Daoy (cell line): ENCODE results near the gene NACAD. TPM values are rescaled to one million over a fixed set of nuclear protein-coding genes. Genes with fewer than 3 reads are reported as not detected.
"Not testable (repeated sequence)": the region's sequence is repeated elsewhere in the genome, so short reads cannot be mapped to it uniquely, and the experiment has no call there.

Experiments
- DNase-seq: peaks from one replicate; pipeline ENCODE4 v3.0.0-alpha.2; 2015; ENCODE audit warnings: low read depth
- total RNA-seq: library from RNA; depleted of rRNA; stranded (reverse); fragments of >200 nt; shearing (Covaris generic); gene quantifications from 2 replicates; pipeline ENCODE4 v1.2.3, GENCODE V29; 2014

NACAD gene
- total RNA-seq, 1 experiment from 2014 or later: 1.6 TPM

DNA sequence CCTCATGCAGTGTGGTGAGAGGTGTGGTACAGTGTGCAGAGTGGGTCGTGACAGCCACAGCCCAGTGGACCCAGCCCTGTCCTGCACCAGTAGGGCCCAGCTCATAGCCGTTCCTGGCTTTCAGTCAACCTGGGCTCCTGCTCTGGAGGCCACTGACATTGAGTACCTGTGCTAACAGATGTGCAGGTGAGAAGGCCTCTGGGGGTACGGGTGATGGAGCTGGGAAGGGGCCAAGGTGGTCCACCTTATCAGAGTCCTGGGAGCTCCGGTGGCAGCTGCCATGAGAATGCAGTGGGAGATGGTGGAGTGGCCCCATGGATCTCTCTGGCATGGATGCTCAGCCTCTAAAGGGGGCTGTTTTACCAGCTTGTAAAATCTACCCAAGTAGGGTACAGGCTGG lies 28.8 kb upstream of the NACAD start:
- DNase-seq: no peak

DNA sequence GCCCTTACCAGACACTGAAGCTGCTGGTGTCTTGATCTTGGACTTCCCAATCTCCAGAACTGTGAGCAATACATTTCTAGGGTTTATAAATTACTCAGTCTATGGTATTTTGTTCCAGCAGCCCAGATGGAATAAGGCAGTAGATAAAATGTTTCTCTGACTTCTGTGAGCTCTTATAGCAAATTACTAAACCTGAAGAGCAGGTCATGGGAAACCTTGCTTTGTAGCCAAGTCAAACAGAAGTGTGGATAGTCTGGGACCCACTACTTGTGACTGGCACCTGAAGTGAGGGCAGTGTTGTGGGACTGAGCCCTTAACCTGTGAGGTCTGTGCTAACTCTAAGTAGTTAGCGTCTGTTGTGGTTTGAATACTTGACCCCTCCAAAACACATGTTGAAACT lies 27.3 kb upstream of the NACAD start:
- DNase-seq: no peak

DNA sequence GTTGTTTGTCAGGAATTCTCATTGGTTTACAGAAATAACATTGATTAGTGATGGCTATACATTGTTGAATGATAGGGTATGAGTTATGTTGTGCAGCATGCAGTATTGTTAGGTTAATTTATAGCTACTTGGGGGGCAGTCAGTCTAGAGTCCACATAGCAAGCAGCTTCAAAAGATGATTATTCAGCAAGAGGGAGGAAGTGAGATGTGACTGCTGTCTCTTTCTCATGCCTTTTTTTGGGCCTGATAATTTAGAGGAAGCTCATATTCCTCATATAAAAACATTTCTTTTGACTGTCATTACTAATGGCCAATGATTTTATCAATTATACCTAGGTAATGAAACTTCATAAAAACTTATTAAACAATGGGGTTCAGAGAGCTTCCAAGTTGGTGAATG lies 26.2 kb upstream of the NACAD start:
- no peak for DNase-seq

DNA sequence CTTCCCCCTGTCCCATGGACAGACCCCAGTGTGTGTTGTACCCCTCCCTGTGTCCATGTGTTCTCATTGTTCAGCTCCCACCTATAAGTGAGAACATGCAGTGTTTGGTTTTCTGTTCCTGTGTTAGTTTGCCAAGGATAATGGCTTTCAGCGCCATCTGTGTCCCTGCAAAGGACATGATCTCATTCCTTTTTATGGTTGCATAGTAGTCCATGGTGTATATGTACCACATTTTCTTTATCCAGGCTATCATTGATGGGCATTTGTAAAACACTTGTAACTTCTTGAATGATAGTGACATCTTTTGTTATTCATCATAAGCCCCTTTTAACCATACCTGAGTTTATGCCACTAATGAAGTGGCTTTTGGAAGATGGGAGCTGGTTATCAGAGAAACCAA lies 25.5 kb upstream of the NACAD start:
- DNase-seq: not testable (repeated sequence)

DNA sequence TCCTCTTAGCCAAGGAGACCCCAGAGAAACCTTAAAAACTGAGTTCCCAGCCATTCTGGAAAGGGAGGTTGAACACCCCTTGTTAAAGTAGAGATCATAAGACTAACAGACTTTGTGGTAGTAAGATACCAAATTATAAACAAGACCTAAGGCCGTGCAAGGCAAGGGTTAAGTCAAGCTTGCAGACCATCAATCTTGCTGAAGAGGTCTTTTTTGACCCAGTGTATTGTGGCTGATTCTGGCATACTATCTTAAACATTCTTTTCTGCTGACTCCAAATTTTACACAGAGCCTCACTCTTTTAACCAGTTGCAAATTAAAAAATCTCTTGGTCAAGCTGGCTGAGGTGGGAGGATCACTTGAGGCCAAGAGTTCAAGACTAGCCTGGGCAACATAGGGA lies 23.9 kb upstream of the NACAD start:
- DNase-seq: no peak

DNA sequence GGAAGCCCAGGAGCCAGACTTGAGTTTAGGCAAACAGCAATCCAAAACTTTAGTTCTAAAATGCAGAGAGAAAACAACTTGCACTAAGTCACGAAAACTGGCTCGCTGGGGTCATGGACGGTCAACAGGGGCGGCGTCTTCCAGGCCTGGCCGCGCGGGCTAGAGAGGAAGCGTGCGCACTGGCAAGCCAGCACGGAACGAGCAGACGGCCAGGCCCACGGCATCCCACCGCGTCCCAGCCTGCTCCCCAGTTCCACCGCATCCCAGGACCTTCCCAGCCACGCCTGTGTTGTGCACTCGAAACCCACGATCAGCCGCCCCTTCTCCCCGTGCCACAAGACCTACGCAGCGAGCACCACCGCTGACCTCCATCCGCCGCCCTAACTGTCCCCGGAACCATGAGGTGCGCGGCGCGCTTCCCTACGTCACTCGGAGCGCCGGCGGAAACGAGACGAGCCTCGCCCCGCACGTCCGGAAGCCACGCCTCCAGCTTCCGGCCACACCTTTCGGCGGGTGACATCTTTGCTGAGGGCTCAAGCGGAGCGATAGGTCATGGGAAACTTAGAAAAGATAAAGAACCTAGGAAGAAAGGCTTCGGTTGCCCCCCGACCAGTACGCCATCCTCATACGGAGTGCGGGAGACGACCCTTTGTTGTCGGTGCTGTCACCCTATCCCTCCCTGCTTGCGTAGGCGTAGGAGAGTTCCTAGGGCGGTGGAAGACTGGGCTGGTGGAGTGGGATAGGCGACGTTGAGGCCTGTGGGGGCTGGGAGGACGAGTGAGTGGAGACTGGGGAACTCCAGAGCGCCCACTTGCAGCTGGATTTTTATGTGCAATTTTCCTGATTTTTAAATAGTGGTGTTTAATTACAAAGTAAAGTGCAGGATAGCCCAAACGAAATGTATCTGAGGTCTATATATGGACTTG lies 22.8 kb upstream of the NACAD start, which contains the start of gene TBRG4:
Gene TBRG4, minus strand, starts transcription at position 400 of the 926 bp plus-strand sequence. CDS start 2,460 bp downstream, outside the sequence.
- DNase-seq: peak; percentile 100

DNA sequence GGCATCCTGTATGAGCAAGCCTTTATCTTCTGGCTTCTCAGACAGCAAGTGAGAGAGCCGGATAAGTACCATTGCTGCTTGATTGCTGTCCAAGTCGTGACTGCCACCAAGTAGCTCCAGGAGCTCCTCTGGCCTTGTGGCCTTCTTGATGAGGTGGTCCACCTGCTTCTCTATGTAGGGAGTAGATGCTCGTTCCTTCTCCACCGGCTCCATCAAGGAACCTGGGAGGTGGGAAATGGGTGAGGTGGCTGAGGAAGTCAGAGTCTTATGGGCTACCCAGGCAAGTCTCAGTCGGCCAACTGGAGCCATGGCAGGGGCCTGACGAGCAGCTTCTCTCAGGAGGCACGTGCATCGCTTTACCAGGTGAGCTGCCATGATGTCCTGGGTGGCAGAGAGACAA lies 20.1 kb upstream of the NACAD start:
- DNase-seq: no peak

DNA sequence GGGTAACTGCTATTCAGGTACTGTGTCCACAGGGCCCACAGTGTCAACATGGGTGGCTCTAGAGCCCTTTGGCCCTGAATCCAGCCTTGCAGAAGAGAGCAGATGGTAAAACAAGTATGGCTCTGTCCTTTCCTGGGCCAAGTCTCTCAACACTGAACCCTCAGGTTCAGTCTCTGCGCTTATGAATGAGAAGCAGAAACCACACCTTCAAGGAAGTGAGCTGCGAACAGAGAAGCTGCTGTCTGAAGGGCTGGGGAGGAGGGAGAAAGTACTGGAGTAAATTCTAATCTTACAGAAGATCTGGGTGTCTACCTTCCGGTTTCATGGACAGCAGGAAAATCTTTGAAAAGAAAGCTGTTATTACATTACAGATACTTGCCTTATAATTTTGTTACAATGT lies 18.6 kb upstream of the NACAD start:
- no peak for DNase-seq

DNA sequence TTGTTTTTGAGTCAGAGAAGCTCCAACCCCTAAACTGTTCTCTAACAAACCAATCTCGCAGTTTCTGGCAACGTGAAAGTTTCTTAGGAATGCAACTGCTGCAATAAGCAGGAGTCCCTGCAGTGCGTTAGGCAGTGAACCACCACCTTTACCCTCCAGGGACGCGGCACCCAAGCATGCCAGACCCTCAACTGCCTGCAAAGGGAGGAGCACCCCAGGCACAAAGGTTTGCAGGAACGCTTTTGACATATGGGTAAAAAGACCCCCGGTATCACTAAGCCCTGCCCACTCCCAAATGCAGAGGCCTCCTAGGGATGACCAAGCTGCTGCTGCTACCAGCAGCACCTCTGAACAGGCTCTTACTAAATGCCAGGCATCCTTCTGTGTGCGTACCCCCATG lies 18.1 kb upstream of the NACAD start:
- no peak for DNase-seq

DNA sequence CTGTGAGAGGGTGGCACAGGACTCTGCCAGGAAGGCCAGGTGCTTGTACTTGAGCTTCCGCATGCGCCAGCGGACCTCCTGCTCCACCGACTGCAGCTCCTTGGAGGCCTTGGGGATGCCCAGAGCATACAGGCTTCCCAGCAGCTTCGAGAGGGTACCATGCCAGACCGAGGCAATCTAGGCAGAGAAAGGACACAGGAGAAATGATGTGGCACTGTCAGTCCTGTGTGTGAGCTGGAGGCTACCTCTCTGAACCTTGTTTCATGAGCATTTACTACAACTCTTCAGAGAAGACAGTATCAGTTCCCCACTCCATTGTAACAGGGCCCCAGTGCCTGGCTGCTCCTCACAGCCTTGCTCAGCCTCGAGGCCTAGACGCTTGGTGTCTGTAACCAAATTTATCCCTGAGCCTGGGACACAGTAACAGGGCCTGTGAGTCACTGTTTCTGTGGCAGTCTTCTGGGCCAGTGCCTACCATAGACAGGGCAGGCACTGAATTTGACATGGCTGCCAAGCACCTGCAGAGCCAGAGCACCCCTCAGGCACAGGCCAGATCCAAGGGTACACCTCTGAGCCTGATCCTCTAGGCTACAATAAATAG lies 16.9 kb upstream of the NACAD start:
- no peak for DNase-seq

DNA sequence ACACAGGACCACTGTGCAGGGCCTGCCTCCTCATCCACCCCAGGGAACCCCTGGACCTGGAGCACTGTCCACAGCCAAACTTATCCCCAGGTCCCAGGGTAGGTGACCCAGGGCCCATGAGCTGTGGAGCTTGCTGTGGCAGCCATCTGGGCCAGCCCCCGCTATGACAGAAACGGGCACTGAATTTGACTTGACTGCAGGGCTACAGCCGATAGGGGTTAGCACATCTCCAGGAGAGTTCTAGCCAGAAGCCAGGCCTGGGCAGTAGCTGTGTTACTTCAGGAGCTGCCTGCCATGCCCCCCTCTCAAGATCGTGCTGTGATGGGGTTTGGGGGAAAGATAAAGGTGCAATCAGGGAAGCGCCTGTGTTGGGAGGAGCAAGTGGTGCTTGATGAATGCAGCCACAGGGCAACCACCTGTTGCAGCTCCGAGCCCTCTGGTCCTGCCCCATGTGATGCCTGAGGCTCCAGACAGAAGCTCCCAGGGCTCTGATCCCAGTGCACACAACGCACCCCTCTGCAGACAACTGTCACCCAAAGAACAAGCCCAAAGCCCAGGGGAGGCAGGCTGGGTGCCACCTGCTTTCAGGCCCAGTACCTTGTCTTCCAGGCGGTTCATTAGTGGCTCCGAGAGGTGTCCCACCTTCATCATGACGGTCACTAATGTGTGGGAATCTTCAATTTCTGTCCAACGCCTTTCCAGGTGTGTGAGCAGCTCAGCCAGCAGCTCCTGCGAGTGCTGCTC lies 16.2 kb upstream of the NACAD start:
- no peak for DNase-seq

DNA sequence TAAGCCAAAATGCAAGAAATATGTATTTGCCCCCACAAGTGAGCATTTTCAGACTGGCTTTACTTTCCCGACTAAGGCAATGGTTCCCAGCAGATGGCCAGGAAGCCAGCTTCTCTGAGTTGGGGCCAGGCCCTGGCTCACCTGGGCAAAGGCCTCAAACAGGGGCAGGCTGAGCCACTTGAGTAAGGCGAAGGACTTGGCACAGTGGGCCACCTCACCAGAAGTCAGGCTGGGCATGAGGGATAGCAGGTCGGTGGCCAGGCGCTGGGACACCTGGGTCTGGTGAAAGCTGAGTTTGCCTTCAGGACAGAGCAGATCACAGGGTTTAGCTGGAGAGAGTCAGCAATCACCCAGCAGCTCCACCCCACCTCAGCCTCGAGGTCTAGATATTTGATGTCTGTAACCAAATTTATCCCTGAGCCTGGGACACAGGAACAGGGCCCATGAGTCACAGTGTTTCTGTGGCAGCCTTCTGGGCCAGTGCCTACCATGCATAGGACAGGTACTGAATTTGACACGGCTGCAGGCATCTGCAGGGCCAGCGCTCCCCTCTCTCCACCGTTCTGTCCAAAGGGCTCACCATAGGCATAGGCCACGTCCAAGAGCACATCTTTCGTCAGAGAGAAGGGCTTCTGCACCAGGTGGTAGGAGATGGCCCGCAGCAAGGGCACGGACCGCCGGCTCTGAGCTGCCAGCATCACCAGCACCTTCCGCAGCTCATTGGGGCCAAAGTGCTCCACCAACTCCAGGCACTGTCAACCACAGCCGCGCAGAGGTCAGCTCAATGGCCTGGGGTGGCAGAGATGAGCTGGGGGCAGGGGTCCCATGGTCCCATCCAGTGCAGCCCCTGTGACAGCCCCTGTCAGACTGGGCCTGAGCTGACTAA lies 15.4 kb upstream of the NACAD start:
- no peak for DNase-seq

DNA sequence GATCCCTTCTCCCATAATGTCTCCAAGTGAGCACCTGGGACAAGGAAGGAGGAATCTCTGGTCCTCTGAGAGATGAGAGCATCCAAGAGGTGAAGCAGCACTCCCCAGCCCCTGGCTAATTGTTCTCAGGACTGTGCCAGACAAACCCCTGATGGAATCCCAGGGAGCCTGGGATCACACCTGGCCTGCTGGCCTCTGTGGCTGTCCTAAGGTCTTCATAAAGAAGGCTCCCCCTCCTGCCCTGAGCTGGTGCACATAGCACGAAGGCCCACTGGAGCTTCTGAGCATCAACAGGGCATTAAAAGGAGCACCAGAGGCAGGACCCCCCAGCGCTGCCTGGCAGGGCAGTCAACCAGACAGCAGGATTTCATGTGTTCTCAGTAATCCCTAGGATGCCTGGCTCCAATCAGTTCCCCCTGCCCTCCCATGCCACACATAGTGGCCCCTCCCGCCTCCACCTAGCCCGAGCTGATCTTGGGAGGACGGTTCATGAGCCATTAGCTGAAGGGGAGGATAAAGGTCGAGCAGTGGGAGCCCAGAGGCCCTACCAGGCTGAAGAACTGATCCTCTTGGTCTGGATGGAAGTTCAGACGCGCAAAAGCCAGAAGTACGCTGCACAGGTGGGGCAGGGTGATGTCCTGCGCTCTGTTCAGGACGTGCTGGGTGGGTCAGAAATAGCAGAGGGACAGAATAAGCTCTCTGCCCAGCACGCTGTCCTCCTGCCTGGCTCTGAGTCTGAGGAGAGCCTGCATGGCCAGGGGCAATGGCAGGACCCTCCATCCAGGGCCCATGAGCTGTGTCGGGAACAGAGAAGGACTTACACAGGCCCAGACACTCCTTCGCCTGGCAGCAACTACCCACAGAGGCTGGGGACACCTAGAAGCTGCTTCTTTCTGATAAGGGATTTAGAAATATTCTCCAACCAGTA lies 14.3 kb upstream of the NACAD start:
- DNase-seq: no peak

DNA sequence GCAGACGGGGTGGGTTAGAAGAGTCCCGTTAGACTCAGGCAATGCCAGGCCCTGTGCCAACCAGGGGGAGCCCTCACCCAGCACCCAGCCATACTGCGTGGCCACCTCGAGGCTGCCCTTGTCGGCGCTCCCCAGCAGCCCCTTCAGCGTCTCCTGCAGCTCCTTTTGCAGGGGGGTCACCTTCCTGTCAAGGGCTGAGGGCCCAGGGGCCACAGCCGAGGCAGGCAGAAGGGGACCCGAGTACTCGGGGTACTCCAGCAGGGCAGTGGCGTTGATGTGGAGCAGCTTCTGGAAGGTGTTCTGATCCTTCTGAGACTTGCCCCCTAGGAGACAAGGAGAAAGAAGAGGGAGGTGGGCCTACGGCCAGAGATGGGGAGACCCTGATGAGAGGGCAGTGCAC lies 13.0 kb upstream of the NACAD start:
- DNase-seq: no peak

DNA sequence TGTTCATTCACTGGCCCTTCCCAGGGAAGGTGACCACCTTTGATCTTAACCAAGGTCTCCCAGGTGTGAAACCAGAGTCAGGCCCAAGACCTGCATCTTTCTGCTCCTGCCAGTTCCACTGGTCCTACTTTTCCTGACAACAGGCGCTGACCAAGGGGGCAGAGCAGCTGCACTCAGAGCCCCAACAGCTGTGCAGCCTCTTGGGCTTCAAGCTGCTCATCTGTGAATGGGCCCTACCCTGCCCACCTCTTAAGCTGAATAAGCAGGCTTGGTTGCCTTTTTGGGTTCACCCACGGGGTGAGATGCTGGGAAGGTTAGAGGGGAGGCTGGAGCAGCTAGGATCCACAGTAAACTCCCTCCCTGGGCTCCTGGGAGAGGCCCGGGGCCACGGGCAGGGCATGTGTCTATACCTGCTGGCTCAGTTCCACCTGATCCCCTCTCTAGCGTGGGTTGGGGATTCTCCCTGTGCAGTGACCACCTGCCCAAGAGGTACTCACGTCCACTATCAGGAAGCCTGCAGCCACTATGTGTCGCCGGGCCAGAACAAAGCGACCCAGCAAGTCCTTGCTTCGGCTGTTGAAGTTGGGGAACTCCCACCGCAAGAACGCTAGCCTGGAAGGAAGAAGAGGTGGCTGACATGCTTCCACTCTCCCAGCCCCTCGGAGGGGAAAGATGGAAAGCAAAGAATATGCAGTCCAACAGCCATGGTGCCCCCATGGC lies 12.2 kb upstream of the NACAD start:
- no peak for DNase-seq

DNA sequence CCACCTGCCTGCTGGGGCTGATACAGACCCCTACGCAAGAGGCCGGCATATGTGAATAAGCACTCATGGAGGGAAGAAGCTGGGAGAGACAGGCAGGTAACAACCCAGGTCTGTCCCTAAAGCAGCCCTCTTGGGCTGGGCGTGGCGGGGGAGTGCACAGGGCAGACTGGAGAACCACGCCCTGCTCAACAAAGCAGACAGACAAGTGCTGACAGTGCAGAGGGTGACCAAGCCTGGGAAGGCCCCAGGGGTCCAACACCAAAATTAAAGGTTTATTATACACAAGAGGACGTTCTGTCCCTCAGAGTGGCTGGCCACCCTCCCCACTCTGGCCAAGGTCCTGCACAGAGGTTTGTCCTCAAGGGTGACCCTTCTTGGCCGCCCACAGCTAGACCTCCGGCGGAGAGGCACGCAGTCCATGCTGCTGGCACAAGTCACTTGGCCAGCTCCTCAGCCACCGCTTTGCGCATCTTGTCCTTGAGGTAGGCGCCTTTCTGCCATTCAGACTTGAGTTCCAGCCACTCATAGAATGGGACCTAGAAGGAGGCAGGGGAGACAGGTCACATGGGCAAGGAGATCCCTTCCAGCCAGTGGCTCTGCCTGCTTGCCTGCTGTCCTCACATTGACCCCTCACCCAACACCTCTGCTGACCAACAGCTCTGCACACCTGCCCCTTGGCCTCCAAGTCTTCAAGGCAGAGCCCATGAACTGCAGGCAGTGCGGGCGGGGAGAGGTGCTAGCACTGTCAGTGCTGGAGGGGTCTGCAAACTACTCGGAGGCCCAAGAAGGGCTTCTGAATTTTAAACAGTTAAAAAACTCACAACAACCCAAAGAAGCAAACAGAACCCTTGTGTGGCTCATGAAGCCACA lies 11.4 kb upstream of the NACAD start:
- no peak for DNase-seq

DNA sequence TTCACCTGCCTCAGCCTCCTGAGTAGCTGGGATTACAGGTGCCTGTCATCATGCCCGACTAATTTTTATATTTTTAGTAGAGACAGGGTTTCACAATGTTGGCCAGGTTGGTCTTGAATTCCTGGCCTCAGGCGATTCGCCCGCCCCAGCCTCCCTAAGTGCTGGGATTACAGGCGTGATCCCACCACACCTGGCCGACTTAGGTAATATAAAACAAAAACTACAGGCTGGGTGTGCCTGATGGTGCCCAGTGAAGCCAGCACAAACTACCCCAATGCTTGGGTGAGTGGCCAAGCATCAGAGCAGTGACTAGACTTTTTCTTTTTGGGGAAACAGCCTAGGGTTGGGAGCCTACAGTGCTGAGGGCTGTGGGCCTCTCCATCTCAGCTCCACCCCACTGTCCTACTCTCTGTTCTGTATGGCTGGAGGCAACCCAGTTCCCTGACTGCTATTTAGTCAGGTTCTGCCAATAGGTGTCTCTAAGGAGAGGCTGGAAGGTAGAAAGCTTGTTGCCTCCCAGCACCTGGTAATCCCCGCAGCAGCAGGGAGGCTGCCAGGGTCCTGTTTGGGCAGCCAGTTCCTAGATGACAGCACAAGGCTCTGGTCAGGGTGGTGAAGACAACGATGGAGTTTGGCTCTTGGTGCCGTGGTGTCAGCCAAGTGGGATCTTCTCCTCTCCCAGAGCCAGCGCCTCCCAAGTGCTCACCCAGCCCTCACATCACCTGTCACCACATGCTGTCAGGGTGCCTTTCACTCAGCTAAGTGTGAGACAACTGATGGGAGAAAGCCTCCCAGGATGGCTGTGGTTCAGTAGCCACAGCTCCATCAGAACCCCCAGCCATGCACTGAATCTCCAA lies 10.4 kb upstream of the NACAD start:
- no peak for DNase-seq

DNA sequence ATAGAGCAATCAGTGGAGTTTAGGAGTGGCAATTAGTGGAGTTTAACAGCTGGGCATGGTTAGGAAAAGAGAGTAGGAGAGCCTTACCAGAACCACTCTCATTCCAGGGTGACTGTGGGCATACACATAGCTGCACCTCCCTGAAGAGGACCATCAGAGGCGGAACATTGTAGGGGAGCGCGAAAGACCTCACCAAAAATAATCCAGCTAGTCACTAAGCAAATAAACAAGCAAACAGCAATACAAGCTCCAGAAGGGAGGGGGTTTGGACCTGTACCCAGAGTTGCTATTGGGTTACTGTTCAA lies 4.1 kb upstream of the NACAD start:
- no peak for DNase-seq
